Right cardiac atrium (tissue), 5 donors: ENCODE results near the gene USP7. TPM values are rescaled to one million over a fixed set of nuclear protein-coding genes. Genes with fewer than 3 reads are reported as not detected.
"Not testable (repeated sequence)": the region's sequence is repeated elsewhere in the genome, so short reads cannot be mapped to it uniquely, and the experiment has no call there.

ENCODE experiments used
- ATAC-seq, 2 donors: fragments of 200-7000 bp; cut with Tn5 transposase; one replicate each; pipeline versions ENCODE4 v1.8.0 to v1.9.1; 2020; ENCODE audit warnings: moderate library complexity in 2 of 2, mild to moderate bottlenecking in 1 of 2
- DNase-seq, 3 donors: peaks; one replicate each; pipeline ENCODE4 v3.0.0-alpha.2; 2020
- H3K27ac ChIP-seq: one replicate; pipeline ENCODE4 v1.5.1; 2013; ENCODE audit warnings: mild to moderate bottlenecking, low read length, control low read depth, moderate library complexity
- H3K27me3 ChIP-seq: one replicate; pipeline ENCODE4 v1.6.1; 2013; ENCODE audit not compliant: control insufficient read depth, insufficient read depth
- H3K4me1 ChIP-seq: one replicate; pipeline ENCODE4 v1.6.1; 2013; ENCODE audit warnings: low read length; ENCODE audit not compliant: control insufficient read depth, insufficient read depth
- H3K4me3 ChIP-seq: one replicate; pipeline ENCODE4 v1.5.1; 2013; ENCODE audit warnings: low read length, control low read depth
- H3K9me3 ChIP-seq: one replicate; pipeline ENCODE4 v1.6.1; 2013; ENCODE audit warnings: low read length; ENCODE audit not compliant: control insufficient read depth
- WGBS: extraction: QIAGEN DNeasy Blood & Tissue Kit; methylation state at CpG from one replicate; pipeline ENCODE4 v1.1.7; 2013; 5-methylcytosine and 5-hydroxymethylcytosine counted together
- intact Hi-C, 4 donors: fragments of 100-400 bp; cut with DNase I; formaldehyde crosslinking; loops; one replicate each; pipeline versions ENCODE4 v1.11.0 to v1.14.0; 2022 to 2023
- polyA plus RNA-seq: library from polyadenylated mRNA; stranded (reverse); fragments of 200-250 nt; gene quantifications from one replicate; pipeline ENCODE4 v1.2.3, GENCODE V29; 2013
- total RNA-seq, 4 donors: library from RNA; stranded (reverse); fragmentation: NEBNext Ultra II Directional; extraction: Animal tissue kit (Norgen Biotek cat#: 25700); gene quantifications; one replicate each; pipeline ENCODE4 v1.2.1, GENCODE V29; 2021
- donor health status: healthy with polysubstance abuse.
- donor health status: DM: no; HTN: yes; CAD: no.
- donor health status: DM: no; HTN: no; CAD: no.
- donor health status: DM: no; HTN: yes; CAD: no; lungs with severe emphysema.
- donor health status: DM: yes; HTN: yes; CAD: no.

Gene USP7
- total and polyA plus RNA-seq, 5 donors, result 25.1 to 83.3 (median 68.1) TPM

- ATAC-seq, result no peak
- intact Hi-C loops, result loop anchor here in 1 of 4 donors (10.0 kb wide), 1 partner anchor 208 kb away; no protein-coding TSS in a partner anchor
- H3K27me3 ChIP-seq, result no peaks in the 10 kb centered on the region
These were observed 90.5 kb downstream of the USP7 start for GRCh38 chr16:8872967-8873865.

DNA sequence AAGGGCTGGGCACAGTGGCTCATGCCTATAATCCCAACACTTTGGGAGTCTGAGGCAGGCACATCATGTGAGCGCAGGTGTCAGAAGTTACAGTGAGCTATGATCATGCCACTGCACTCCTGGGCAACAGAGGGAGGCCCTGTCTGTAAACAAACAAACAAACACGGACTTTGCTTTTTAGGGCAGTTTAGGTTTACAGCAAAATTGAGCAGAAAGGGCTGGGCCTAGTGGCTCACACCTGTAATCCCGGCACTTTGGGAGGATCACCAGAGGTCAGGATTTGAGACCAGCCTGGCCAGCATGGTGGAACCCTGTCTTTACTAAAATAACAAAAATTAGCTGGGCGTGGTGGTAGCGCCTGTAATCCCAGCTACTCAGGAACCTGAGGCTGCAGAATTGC is 91.6 kb downstream of the USP7 start:
- H3K27me3 ChIP-seq, result no peaks in the 10 kb centered on the region
- H3K27ac ChIP-seq, result no peak overlapping the region
- intact Hi-C loops, result loop anchor here in 1 of 4 donors (10.0 kb wide), 1 partner anchor 207 kb away; no protein-coding TSS in a partner anchor
- H3K9me3 ChIP-seq, result no peaks in the 10 kb centered on the region
- H3K4me1 ChIP-seq, result peaks cover 2% of the 10 kb centered on the region
- 95% methylated on average over 5 of the region's 5 CpGs for WGBS
- ATAC-seq (no peak), DNase-seq (peak in 1 of 3 donors; percentile 4)
- H3K4me3 ChIP-seq, result no peak overlapping the region

More at GRCh38 chr16:8872967-8873865, 90.5 kb downstream of the USP7 start:
- H3K4me3 ChIP-seq, result no peak overlapping the region
- H3K9me3 ChIP-seq, result no peaks in the 10 kb centered on the region
- DNase-seq, result peak in 1 of 3 donors; percentile 20
- no peak overlapping the region for H3K27ac ChIP-seq
- peaks cover 2% of the 10 kb centered on the region for H3K4me1 ChIP-seq
- 86% methylated on average over 22 of the region's 22 CpGs for WGBS

DNA sequence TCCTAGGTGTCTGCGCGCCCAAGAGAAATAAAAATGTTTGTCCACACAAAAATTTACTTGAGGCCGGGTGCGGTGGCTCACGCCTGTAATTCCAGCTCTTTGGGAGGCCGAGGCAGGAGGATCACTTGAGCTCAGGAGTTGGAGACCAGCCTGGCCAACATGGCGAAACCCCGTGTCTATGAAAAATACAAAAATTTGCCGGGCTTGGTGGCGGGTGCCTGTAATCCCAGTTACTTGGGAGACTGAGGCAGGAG is 93.8 kb downstream of the USP7 start:
- not testable (repeated sequence) for ATAC-seq, H3K27ac ChIP-seq

DNA sequence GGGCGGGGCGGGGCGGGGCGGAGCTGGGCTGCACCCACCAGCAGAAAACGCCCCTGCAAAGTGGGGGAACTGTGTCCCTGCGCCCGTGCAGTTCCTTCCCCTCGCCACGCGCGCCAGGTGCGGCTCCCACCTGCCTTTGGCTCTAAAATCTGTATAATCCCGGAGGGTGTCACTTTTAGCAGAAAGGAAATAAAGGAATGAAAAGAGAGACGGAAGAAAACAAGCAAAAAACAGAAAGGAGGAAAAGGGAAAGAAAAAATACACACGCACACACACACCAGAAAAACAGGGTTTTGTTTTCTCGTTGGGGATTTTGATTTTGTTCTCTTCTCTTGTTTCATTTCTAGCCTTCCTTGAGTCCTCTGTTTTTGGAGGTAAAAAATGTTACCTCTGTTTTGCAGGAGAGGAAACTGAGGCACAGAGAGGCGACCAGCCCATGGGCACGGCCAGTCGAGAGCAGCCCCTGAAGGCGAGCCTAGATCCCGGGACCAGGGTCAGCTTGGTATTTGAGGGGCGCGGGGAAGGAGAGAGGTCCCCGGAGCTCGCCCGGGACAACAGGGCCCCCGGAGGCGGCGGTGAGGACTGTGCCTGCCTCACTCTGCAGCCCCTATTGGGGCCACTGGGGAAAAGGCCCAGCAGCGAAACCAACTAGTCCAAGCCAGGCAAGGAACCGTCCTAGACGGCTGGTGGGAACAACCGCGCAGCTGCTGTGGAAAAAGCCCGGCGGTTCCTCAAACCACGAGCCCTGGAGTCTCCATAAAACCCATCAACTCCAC is 94.3 kb downstream of the USP7 start:
- no peaks in the 10 kb centered on the region for H3K27me3 ChIP-seq
- no peak overlapping the region for H3K27ac ChIP-seq
- ATAC-seq (no peak), DNase-seq (peak in 1 of 3 donors; percentile 58)
- intact Hi-C loops, result loop anchor here in 1 of 4 donors (10.0 kb wide), 1 partner anchor 75 kb away; the partner anchor contains the start of genes PMM2 and TMEM186
- 27% methylated on average over 37 of the region's 37 CpGs for WGBS
- no peaks in the 10 kb centered on the region for H3K9me3 ChIP-seq
- peak overlapping the region; percentile 93 for H3K4me3 ChIP-seq
- peaks cover 11% of the 10 kb centered on the region for H3K4me1 ChIP-seq

More for the DNA sequence above, 93.8 kb downstream of the USP7 start:
- not testable (repeated sequence) for H3K4me3 ChIP-seq, H3K4me1 ChIP-seq, DNase-seq, H3K9me3 ChIP-seq, H3K27me3 ChIP-seq
- WGBS, result 99% methylated on average over 10 of the region's 10 CpGs
- intact Hi-C loops, result loop anchor here in 1 of 4 donors (10.0 kb wide), 2 partner anchors 75 to 205 kb away; partner anchors contain the start of genes PMM2 and TMEM186

GRCh38 chr16:8868416-8869211 is 95.1 kb downstream of the USP7 start, which contains the start of gene CARHSP1:
TSS of gene CARHSP1 (minus strand) at chr16:8869006. CDS start at chr16:8859328, 9,678 bp downstream.
- H3K4me3 ChIP-seq, result peak within 1 kb of the TSS; percentile 93
- no peaks in the 10 kb centered on the region for H3K9me3 ChIP-seq
- H3K27ac ChIP-seq, result peak within 1 kb of the TSS; percentile 94
- DNase-seq (peak; percentile 88 to 95 (median 94)), ATAC-seq (peak; percentile 88 to 93)
- no peaks in the 10 kb centered on the region for H3K27me3 ChIP-seq
- H3K4me1 ChIP-seq, result peaks cover 19% of the 10 kb centered on the region
- under 1% methylated on average over 83 of the region's 83 CpGs for WGBS
- intact Hi-C loops, result loop anchor here in 1 of 4 donors (10.0 kb wide), 1 partner anchor 74 kb away; the partner anchor contains the start of genes PMM2 and TMEM186

DNA sequence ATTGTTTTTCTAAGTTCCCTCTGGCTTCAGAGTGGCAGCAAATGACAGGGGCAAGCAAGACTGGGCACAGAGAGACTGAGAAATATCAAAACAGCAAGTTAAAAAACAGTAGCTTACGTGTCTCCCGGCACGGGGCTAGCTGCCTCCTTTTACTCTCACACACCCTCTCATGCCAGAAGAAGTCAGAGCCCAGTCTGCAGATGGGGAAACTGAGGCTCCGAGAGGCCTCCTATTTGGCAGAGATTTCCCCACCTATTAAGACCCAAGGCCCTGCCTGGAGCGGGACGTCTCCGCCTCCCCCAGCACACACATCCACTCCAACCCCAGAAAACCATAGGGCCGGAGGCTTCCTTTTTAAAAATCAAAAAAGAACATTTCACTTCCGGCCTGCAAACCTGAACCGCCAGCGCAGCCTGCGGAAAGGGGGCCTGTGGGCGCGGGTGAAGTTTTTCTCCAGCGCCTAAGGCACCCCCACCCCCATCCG is 95.7 kb downstream of the USP7 start:
- ATAC-seq, result no peak
- Histone ChIP-seq H3K27me3 (no peaks in the 10 kb centered on the region), H3K4me1 (peaks cover 24% of the 10 kb centered on the region), H3K9me3 (no peaks in the 10 kb centered on the region), H3K27ac (peak overlapping the region; percentile 64), H3K4me3 (peak overlapping the region; percentile 93)
- under 1% methylated on average over 16 of the region's 16 CpGs for WGBS
- intact Hi-C loops, result loop anchor here in 1 of 4 donors (10.0 kb wide), 1 partner anchor 73 kb away; the partner anchor contains the start of genes PMM2 and TMEM186
- DNase-seq, result no peak

GRCh38 chr16:8867216-8867931 is 96.3 kb downstream of the USP7 start:
- peaks cover 26% of the 10 kb centered on the region for H3K4me1 ChIP-seq
- WGBS, result 4% methylated on average over 35 of the region's 35 CpGs
- H3K27me3 ChIP-seq, result no peaks in the 10 kb centered on the region
- H3K27ac ChIP-seq, result peak overlapping the region; percentile 64
- DNase-seq (peak; percentile 64 to 85 (median 81)), ATAC-seq (peak in 1 of 2 donors; percentile 1)
- peak overlapping the region; percentile 93 for H3K4me3 ChIP-seq
- H3K9me3 ChIP-seq, result no peaks in the 10 kb centered on the region
- intact Hi-C loops, result loop anchor here in 1 of 4 donors (10.0 kb wide), 1 partner anchor 73 kb away; the partner anchor contains the start of genes PMM2 and TMEM186

DNA sequence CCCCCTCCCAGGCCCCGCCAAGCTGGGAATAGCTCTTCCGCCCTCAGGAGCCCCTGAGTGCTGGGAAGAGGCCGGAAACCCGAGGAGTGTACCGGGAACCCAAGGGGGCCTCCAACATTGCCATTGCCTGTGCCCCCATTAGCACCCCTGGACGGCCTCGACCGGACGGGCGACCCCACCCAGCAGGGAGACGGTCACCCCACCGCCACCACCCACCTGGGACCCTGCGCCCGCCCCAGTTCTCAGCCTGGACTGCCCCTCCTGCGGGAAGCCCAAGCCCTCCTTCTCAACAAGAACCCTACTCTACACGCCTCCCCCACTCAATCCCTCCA is 96.9 kb downstream of the USP7 start:
- H3K4me1 ChIP-seq, result peaks cover 31% of the 10 kb centered on the region

GRCh38 chr16:8866118-8866883 is 97.4 kb downstream of the USP7 start:
- 18% methylated on average over 30 of the region's 30 CpGs for WGBS
- no peaks in the 10 kb centered on the region for H3K9me3 ChIP-seq
- H3K4me1 ChIP-seq, result peaks cover 31% of the 10 kb centered on the region
- DNase-seq (peak; percentile 73 to 89 (median 86)), ATAC-seq (peak; percentile 11 to 21)
- intact Hi-C loops, result loop anchor here in 1 of 4 donors (10.0 kb wide), 1 partner anchor 72 kb away; the partner anchor contains the start of genes PMM2 and TMEM186
- no peaks in the 10 kb centered on the region for H3K27me3 ChIP-seq
- H3K4me3 ChIP-seq, result peak overlapping the region; percentile 93
- peak overlapping the region; percentile 53 for H3K27ac ChIP-seq

More for the DNA sequence above, 96.9 kb downstream of the USP7 start:
- intact Hi-C loops, result loop anchor here in 1 of 4 donors (10.0 kb wide), 1 partner anchor 72 kb away; the partner anchor contains the start of genes PMM2 and TMEM186
- Histone ChIP-seq H3K9me3 (no peaks in the 10 kb centered on the region), H3K27ac (peak overlapping the region; percentile 64), H3K27me3 (no peaks in the 10 kb centered on the region), H3K4me3 (peak overlapping the region; percentile 93)
- WGBS, result 9% methylated on average over 16 of the region's 16 CpGs
- ATAC-seq (peak in 1 of 2 donors; percentile 0), DNase-seq (peak in 1 of 3 donors; percentile 72)
